ENCODE data around the gene CFL1.

CFL1 gene

GRCh38 chr11:65857853-65858680 lies at the start of gene CFL1:
Gene CFL1 (minus strand): TSS chr11:65858180. CDS start chr11:65858099, 81 bp downstream.
- peak; percentile 98 for DNase-seq

GRCh38 chr11:65906602-65907001 lies 48.6 kb upstream of the CFL1 start:
- DNase-seq, result peak; percentile 93

- no peak for DNase-seq
These were observed 45.7 kb upstream of the CFL1 start for GRCh38 chr11:65903715-65904114.

- no peak for DNase-seq
These were observed 45.1 kb upstream of the CFL1 start for GRCh38 chr11:65903068-65903481.

- no peak for DNase-seq
These were observed 42.9 kb upstream of the CFL1 start for GRCh38 chr11:65900899-65901180.

GRCh38 chr11:65900125-65900898 lies 42.3 kb upstream of the CFL1 start, which contains the start of gene FOSL1:
Gene FOSL1 (minus strand): TSS chr11:65900388. CDS start chr11:65900339, 49 bp downstream.
- peak; percentile 94 for DNase-seq

- peak; percentile 80 for DNase-seq
These were observed 41.6 kb upstream of the CFL1 start for GRCh38 chr11:65899356-65900124.

GRCh38 chr11:65898656-65899355 lies 40.8 kb upstream of the CFL1 start:
- DNase-seq, result no peak

- DNase-seq, result no peak
These were observed 39.1 kb upstream of the CFL1 start for GRCh38 chr11:65897020-65897471.

GRCh38 chr11:65896034-65896999 lies 38.3 kb upstream of the CFL1 start:
- DNase-seq, result no peak

- no peak for DNase-seq
These were observed 37.6 kb upstream of the CFL1 start for GRCh38 chr11:65895482-65895981.

- DNase-seq, result no peak
These were observed 36.1 kb upstream of the CFL1 start for GRCh38 chr11:65894034-65894591.

GRCh38 chr11:65892661-65893317 lies 34.8 kb upstream of the CFL1 start:
- DNase-seq, result no peak

- peak; percentile 47 for DNase-seq
These were observed 34.2 kb upstream of the CFL1 start for GRCh38 chr11:65892137-65892540.

GRCh38 chr11:65891219-65892136 lies 33.5 kb upstream of the CFL1 start:
- peak; percentile 60 for DNase-seq

- peak; percentile 97 for DNase-seq
These were observed 32.6 kb upstream of the CFL1 start, which contains the start of gene CCDC85B for GRCh38 chr11:65890324-65891218. Gene CCDC85B (plus strand): TSS chr11:65890673. CDS start chr11:65890784, 111 bp downstream.

GRCh38 chr11:65888163-65888814 lies 30.3 kb upstream of the CFL1 start, which contains the start of gene FIBP:
Gene FIBP (minus strand): TSS chr11:65888471. CDS start chr11:65888418, 53 bp downstream.
- peak; percentile 98 for DNase-seq

All from hematopoietic multipotent progenitor cell treated with erythropoietin and hydrocortisone succinate and interleukin-3 and kit ligand, for 6 days (in vitro differentiated cells).